Testis (tissue), 3 donors: ENCODE results near the gene KIAA1586. TPM values are rescaled to one million over a fixed set of nuclear protein-coding genes. Genes with fewer than 3 reads are reported as not detected.
"Not testable (repeated sequence)": the region's sequence is repeated elsewhere in the genome, so short reads cannot be mapped to it uniquely, and the experiment has no call there.

Source experiments
- DNase-seq: peaks from one replicate; pipeline ENCODE4 v3.0.0-alpha.2; 2019
- H3K27ac ChIP-seq, 2 donors: fragments of 200-600 bp; sonication (generic); one replicate each; pipeline ENCODE4 v1.5.1; 2019
- H3K27me3 ChIP-seq: fragments of 200-600 bp; sonication (generic); one replicate; pipeline ENCODE4 v1.5.1; 2019
- H3K36me3 ChIP-seq: fragments of 200-600 bp; sonication (generic); one replicate; pipeline ENCODE4 v1.5.1; 2017; ENCODE audit warnings: low read depth; ENCODE audit errors: missing control alignments
- H3K4me1 ChIP-seq: fragments of 200-600 bp; sonication (generic); one replicate; pipeline ENCODE4 v1.5.1; 2019
- H3K4me3 ChIP-seq, 2 donors: fragments of 200-600 bp; sonication (generic); one replicate each; pipeline ENCODE4 v1.5.1; 2017 to 2019
- H3K9me3 ChIP-seq: fragments of 200-600 bp; sonication (generic); one replicate; pipeline ENCODE4 v1.5.1; 2017
- CTCF ChIP-seq, 3 experiments: fragments of 450-650 bp in 2 of 3; fragments of 200-600 bp in 1 of 3; sonication (generic) in 1 of 3; IDR thresholded peaks; one replicate each; pipeline ENCODE4 v1.5.1; 2016 to 2019; ENCODE audit warnings: antibody characterized with exemption in 3 of 3, mild to moderate bottlenecking in 2 of 3, moderate library complexity in 1 of 3
- POLR2A ChIP-seq: fragments of 450-650 bp; IDR thresholded peaks from one replicate; pipeline ENCODE4 v1.6.1; 2017; ENCODE audit warnings: antibody characterized with exemption, mild to moderate bottlenecking, moderate library complexity
- WGBS, 2 donors: methylation state at CpG; one replicate each; pipeline ENCODE4 v1.1.5; 2018; 5-methylcytosine and 5-hydroxymethylcytosine counted together
- intact Hi-C: fragments of 100-400 bp; cut with DNase I; formaldehyde crosslinking; loops from one replicate; pipeline ENCODE4 v1.15.1; 2023; ENCODE audit warnings: low total_unique reads
- polyA plus RNA-seq: library from polyadenylated mRNA; stranded (reverse); fragments of 350-450 nt; fragmentation: Illumina TruSeq; extraction: RNeasy Lipid Tissue Mini Kit (QIAGEN cat#74804); gene quantifications from one replicate; pipeline ENCODE4 v1.2.3, GENCODE V29; 2014; ENCODE audit warnings: low read depth, low replicate concordance; ENCODE audit not compliant: insufficient read depth
- total RNA-seq, 2 donors: library from RNA; depleted of rRNA; stranded (reverse); fragments of >200 nt; gene quantifications; one replicate each; pipeline ENCODE4 v1.2.3, GENCODE V29; 2016

The KIAA1586 gene
- total and polyA plus RNA-seq, 3 donors from 2014 or later: 6.7 to 12.7 (median 11.0) TPM

DNA sequence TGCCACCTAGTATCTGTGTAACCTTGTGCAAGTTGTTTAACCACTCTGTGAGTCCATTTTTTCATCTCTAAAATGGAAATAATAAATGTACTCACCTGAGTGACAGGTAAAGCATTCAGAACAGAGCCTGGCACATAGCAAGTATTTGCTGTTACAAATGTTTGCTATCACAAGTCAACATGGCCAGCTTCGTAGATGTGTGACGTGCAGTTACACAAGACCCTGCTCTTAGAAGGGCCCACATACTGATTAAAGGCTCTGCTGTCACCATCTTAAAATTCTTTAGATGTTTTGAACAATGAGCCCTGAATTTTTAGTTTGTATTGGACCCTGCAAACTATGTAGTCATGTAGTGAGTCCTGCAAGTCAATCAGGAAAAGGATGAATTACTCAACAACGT lies 40.4 kb upstream of the KIAA1586 start:
- H3K4me1 ChIP-seq: no peaks in the 10 kb centered on the region
- no peaks in the 10 kb centered on the region for H3K9me3 ChIP-seq
- H3K36me3 ChIP-seq: no peaks in the 10 kb centered on the region
- intact Hi-C loops: no loop called here
- no peak overlapping the region for H3K4me3 ChIP-seq
- H3K27ac ChIP-seq: no peak overlapping the region
- DNase-seq: no peak
- TF ChIP-seq CTCF (IDR thresholded peaks at IDR 0.05) (no peak), POLR2A (no peak)
- H3K27me3 ChIP-seq: no peaks in the 10 kb centered on the region
- 62 to 63% methylated on average over 3 of the region's 3 CpGs for WGBS, 2 donors

DNA sequence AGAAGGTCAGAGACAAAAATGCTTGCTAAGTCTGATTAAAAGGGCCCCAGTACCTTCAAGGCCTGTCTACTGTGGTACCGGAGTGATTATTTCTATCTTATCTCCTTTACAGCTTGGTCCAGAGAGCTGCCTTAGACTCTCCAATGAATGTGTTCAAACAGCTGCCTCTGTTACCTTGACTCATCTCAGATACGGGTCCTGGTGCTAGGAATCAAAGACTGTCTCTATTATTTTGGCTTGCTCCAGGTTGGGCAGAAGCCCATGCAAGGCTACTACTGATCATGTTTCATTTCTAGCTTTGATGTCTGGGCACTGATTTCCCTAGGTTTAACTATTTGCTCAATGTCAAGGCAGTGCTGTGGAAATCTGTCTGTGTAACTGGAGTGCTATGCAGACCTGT lies 38.4 kb upstream of the KIAA1586 start:
- H3K9me3 ChIP-seq, H3K27me3 ChIP-seq, H3K27ac ChIP-seq, H3K4me1 ChIP-seq, H3K36me3 ChIP-seq, intact Hi-C loops, DNase-seq, H3K4me3 ChIP-seq: not testable (repeated sequence)
- WGBS, 2 donors: 43 to 82% methylated on average over 2 of the region's 2 CpGs

DNA sequence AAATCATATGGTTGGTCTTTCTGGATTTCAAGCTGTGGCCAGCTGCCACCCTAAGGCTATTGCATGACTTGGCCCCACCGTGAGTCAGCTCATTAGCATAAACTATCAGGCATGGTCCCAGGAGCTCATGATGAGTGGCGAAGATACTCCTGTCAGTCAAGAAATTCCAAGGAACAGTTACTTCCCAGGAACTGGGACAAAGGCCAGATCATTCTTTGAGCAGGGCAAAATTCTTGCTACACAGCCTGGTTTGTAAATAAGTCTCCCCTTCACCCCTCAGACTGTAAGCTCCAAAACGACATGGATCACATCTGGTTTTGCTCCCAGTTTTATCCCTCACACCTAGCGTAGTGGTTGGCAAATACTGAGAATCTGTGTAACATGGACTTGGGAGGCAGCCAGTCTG lies 33.0 kb upstream of the KIAA1586 start:
- intact Hi-C loops: no loop called here
- no peaks in the 10 kb centered on the region for H3K9me3 ChIP-seq
- H3K4me3 ChIP-seq: no peak overlapping the region
- WGBS, 2 donors: 65 to 81% methylated on average over 4 of the region's 4 CpGs
- TF ChIP-seq CTCF (IDR thresholded peaks at IDR 0.05): no peak
- TF ChIP-seq POLR2A: no peak
- H3K36me3 ChIP-seq: no peaks in the 10 kb centered on the region
- H3K27ac ChIP-seq: no peak overlapping the region
- H3K27me3 ChIP-seq: no peaks in the 10 kb centered on the region
- no peaks in the 10 kb centered on the region for H3K4me1 ChIP-seq
- no peak for DNase-seq

DNA sequence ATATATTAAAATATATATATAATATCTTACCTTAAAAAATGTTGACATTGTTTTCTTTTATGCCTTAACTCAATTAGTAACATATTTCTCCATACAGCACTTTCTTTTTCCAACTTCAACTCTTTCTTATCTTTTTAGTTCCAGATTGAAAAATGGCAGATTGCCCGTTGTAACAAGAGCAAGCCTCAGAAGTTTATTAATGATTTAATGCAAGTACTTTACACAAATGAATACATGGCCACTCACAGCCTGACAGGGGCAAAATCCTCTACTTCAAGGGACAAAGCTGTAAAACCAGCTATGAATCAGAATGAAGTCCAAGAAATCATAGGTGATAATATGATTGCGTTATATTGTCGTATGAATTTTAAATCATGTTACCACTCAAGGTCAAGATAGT lies 29.4 kb upstream of the KIAA1586 start:
- no peak overlapping the region for H3K4me3 ChIP-seq
- TF ChIP-seq POLR2A (no peak), CTCF (IDR thresholded peaks at IDR 0.05) (no peak)
- 30 to 60% methylated on average over 3 of the region's 3 CpGs for WGBS, 2 donors
- no peaks in the 10 kb centered on the region for H3K36me3 ChIP-seq
- no peaks in the 10 kb centered on the region for H3K4me1 ChIP-seq
- H3K27ac ChIP-seq: no peak overlapping the region
- no peaks in the 10 kb centered on the region for H3K9me3 ChIP-seq
- intact Hi-C loops: no loop called here
- no peaks in the 10 kb centered on the region for H3K27me3 ChIP-seq
- no peak for DNase-seq

DNA sequence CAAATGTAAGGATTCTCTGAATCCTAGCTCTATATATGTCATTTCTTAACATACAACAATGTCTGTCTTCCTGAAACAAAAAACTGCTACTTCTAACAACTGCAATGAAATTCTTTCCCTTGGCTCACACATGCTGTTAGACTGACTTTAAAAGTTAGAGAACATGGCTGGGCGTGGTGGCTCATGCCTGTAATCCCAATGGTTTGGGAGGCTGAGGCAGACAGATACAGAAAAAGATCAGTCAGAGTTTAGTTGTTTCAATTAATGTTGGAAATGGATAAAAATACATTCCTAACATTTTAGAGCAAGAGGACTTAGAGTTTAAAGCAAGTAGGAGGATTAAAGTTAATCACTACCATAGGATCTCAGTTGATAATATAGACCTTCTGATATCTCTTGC lies 28.7 kb upstream of the KIAA1586 start:
- no peak overlapping the region for H3K27ac ChIP-seq
- H3K36me3 ChIP-seq: no peaks in the 10 kb centered on the region
- intact Hi-C loops: no loop called here

More for the DNA sequence above, 28.7 kb upstream of the KIAA1586 start:
- WGBS, 2 donors: 96 to 97% methylated on average over 1 of the region's 1 CpG
- H3K4me1 ChIP-seq: no peaks in the 10 kb centered on the region
- no peaks in the 10 kb centered on the region for H3K9me3 ChIP-seq
- H3K27me3 ChIP-seq: no peaks in the 10 kb centered on the region
- TF ChIP-seq POLR2A (no peak), CTCF (IDR thresholded peaks at IDR 0.05) (no peak)
- DNase-seq: no peak
- no peak overlapping the region for H3K4me3 ChIP-seq
